ENCODE data around the gene ANKRD18B. TPM values are rescaled to one million over a fixed set of nuclear protein-coding genes. Genes with fewer than 3 reads are reported as not detected.

ANKRD18B gene
- total RNA-seq, 4 donors from 2014 or later, result not detected

GRCh38 chr9:33614001-33614687, 90.1 kb downstream of the ANKRD18B start:
- no peak for TF ChIP-seq CTCF (IDR thresholded peaks at IDR 0.05; ENCODE audit: low read depth)

GRCh38 chr9:33619666-33620404, 95.8 kb downstream of the ANKRD18B start:
- no peak for TF ChIP-seq CTCF (IDR thresholded peaks at IDR 0.05; ENCODE audit: low read depth)

GRCh38 chr9:33620738-33621439, 96.8 kb downstream of the ANKRD18B start:
- TF ChIP-seq CTCF (IDR thresholded peaks at IDR 0.05; ENCODE audit: low read depth), result no peak

Small RNA genes lying within 50 kb of the gene (small RNA-seq; reads per million reads assigned to genes)
- not detected for gene AL139008.1
- gene PRSS3P4, result not detected

Other genes starting within 250 kb of the ANKRD18B start
- gene NFX1, start 233.7 kb upstream of the ANKRD18B start, total RNA-seq, result 10 to 100 TPM; 33.5 to 43.2 (median 39.0) TPM
- 100 to 1,000 TPM; 136 to 498 (median 197) TPM for gene AQP7, start 121.7 kb upstream of the ANKRD18B start, total RNA-seq
- gene AQP3, start 76.7 kb upstream of the ANKRD18B start, total RNA-seq, result 10 to 100 TPM in 2 of 4 donors, 1 to 10 TPM in 2; 2.1 to 38.1 (median 10.2) TPM
- gene NOL6, start 50.3 kb upstream of the ANKRD18B start, total RNA-seq, result 10 to 100 TPM; 11.0 to 18.1 (median 14.9) TPM